Vagina (tissue), 2 donors: ENCODE results near the gene C3.

Experiments used
- CTCF ChIP-seq, 3 experiments: fragments of 450-650 bp in 2 of 3; fragments of 200-600 bp in 1 of 3; sonication (generic) in 1 of 3; IDR thresholded peaks; one replicate each; pipeline ENCODE4 v1.5.1; 2017 to 2019; ENCODE audit warnings: antibody characterized with exemption in 3 of 3, mild to moderate bottlenecking in 2 of 3, moderate library complexity in 2 of 3
- POLR2A ChIP-seq, 2 donors: fragments of 450-650 bp; IDR thresholded peaks; one replicate each; pipeline ENCODE4 v1.6.1; 2017; ENCODE audit warnings: antibody characterized with exemption in 2 of 2, mild to moderate bottlenecking in 2 of 2, moderate library complexity in 2 of 2

DNA sequence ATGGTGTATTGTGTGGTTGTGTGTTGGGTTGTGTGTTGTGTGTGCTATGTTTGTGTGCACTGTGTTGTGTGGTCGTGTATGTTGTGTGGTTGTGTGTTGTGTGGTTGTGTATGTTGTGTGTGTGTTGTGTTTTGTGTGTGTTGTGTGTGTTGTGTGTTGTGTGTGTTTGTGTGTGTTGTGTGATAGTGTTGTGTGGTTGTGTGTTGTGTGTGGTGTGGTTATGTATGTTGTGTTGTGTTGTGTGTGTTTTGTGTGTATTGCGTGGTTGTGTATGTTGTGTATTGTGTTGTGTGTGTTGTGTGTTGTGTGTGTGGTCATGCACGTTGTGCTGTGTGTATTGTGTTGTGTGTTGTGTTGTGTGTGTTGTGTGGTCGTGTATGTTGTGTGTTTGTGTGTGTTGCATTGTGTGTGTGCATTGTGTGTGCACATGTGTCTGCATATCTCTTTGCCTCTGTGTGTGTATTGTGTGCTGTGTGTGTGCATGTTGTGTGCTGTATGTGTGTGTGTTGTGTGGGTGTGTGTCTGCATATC lies 2.9 kb downstream of the C3 start:
- TF ChIP-seq CTCF (IDR thresholded peaks at IDR 0.05) (no peak), POLR2A (IDR thresholded peaks at IDR 0.05) (no peak)
